HFFc6 (cell line): ENCODE data around the gene RBFOX2. TPM values are rescaled to one million over a fixed set of nuclear protein-coding genes. Genes with fewer than 3 reads are reported as not detected.

Source experiments
- DNase-seq: peaks from one replicate; pipeline ENCODE4 v3.0.0-alpha.2; 2018
- H3K27ac Mint-ChIP-seq: 2 replicates; pipeline ENCODE4 v1.8.0; 2020; ENCODE audit warnings: mild to moderate bottlenecking, mixed read lengths
- H3K27me3 Mint-ChIP-seq: 2 replicates; pipeline ENCODE4 v1.8.0; 2021; ENCODE audit warnings: mild to moderate bottlenecking, moderate library complexity, mixed read lengths; ENCODE audit not compliant: insufficient read depth
- H3K36me3 Mint-ChIP-seq: 2 replicates; pipeline ENCODE4 v1.8.0; 2021; ENCODE audit warnings: low read depth, mixed read lengths
- H3K4me1 Mint-ChIP-seq: 2 replicates; pipeline ENCODE4 v1.8.0; 2020; ENCODE audit warnings: low read depth, mixed read lengths
- H3K4me3 Mint-ChIP-seq: 2 replicates; pipeline ENCODE4 v1.8.0; 2020; ENCODE audit warnings: mild to moderate bottlenecking, moderate library complexity, mixed read lengths
- H3K9me3 Mint-ChIP-seq: 2 replicates; pipeline ENCODE4 v1.8.0; 2020; ENCODE audit warnings: mild to moderate bottlenecking, mixed read lengths
- total RNA-seq, 6 experiments: library from RNA; stranded (reverse); fragmentation: NEBNext Ultra II Directional; extraction: Animal tissue kit (Norgen Biotek cat#: 25700); gene quantifications; 2 replicates in 1 of 6; 3 replicates in 5 of 6; pipeline ENCODE4 v1.2.3, GENCODE V29; 2021
- TF ChIP-seq, protein P1 (sequence below): fragments of 200-600 bp; sonication (generic); IDR thresholded peaks from 2 replicates; pipeline ENCODE4 v1.5.0; 2021; ENCODE audit warnings: antibody characterized with exemption, mild to moderate bottlenecking

RBFOX2 gene
- total RNA-seq, 6 experiments from 2014 or later = 139 to 165 (median 155) TPM

DNA sequence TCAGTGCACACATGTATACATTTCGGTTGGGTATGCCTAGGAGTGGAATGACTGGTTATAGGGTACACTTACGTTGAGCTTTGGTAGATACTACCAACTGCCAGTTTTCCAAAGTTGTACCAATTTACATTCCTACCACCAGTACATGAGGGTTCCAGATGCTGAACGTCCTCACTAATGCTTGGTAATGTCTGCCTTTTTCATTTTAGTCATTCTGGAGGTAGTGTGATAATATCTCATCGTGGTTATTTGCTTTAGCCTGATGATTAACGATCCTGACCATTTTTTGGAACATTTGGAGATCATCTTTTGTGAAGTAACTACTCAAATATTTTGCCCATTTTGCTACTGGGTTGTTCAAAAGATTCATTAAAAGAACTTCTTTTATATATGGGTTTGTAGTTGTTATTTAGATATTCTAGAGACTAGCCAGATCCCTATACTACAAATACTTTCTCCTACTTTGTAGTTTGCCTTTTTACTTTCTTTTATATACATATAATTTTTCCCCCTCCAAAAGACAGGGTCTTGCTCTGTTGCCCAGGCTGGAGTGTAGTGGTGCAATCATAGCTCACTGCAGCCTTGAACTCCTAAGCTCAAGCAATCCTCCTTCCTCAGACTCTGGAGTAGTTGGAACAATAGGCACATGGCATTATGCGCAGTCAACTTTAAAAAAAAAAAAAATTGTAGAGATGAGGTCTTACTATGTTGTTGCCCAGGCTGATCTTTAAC lies 62.1 kb downstream of the RBFOX2 start:
- Mint-ChIP-seq H3K4me1 (peaks cover 83% of the 10 kb centered on the region), H3K27ac (peak overlapping the region; percentile 71), H3K36me3 (0 out of 2 replicates have a peak, but pooled peaks cover 4% of the 10 kb centered on the region), H3K27me3 (no peaks in the 10 kb centered on the region; the same call in 1 of the 2 replicates), H3K4me3 (peak overlapping the region; percentile 47), H3K9me3 (no peaks in the 10 kb centered on the region)
- DNase-seq = peak; percentile 82
- TF ChIP-seq, protein P1, sequence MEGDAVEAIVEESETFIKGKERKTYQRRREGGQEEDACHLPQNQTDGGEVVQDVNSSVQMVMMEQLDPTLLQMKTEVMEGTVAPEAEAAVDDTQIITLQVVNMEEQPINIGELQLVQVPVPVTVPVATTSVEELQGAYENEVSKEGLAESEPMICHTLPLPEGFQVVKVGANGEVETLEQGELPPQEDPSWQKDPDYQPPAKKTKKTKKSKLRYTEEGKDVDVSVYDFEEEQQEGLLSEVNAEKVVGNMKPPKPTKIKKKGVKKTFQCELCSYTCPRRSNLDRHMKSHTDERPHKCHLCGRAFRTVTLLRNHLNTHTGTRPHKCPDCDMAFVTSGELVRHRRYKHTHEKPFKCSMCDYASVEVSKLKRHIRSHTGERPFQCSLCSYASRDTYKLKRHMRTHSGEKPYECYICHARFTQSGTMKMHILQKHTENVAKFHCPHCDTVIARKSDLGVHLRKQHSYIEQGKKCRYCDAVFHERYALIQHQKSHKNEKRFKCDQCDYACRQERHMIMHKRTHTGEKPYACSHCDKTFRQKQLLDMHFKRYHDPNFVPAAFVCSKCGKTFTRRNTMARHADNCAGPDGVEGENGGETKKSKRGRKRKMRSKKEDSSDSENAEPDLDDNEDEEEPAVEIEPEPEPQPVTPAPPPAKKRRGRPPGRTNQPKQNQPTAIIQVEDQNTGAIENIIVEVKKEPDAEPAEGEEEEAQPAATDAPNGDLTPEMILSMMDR = peak; percentile 72

DNA sequence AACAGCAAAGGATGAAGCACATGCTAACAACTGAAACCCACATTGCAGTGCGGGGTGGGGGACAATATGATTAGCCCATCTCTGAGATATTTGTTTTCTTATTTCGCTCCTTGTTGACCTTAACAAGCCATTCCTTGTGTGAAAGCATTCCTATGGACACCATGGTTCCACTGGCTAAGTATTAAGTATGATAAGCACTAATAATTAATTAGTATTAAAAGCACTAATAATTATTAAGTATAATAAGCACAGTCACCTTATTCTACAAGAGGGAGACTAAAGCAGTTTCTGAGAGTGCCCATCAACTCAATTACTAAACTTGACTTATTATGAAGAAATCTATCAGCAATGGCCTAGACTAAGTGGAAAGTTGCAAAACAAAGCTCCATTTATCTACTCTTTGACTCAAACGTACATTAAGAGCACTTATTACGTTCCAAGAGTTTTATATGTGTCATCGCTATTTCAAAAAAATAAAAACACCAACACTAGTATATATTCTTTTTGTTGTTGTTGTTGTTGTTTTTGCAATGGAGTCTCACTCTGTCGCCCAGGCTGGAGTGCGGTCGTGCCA lies 65.3 kb downstream of the RBFOX2 start:
- no peaks in the 10 kb centered on the region for H3K9me3 Mint-ChIP-seq
- no peak overlapping the region for H3K4me3 Mint-ChIP-seq
- no peak for DNase-seq
- no peaks in the 10 kb centered on the region; the same call in 1 of the 2 replicates for H3K27me3 Mint-ChIP-seq
- peaks cover 83% of the 10 kb centered on the region for H3K4me1 Mint-ChIP-seq
- TF ChIP-seq, protein P1 = no peak
- peak overlapping the region; percentile 94; the same call in 1 of the 2 replicates for H3K27ac Mint-ChIP-seq
- no peaks in the 10 kb centered on the region for H3K36me3 Mint-ChIP-seq

DNA sequence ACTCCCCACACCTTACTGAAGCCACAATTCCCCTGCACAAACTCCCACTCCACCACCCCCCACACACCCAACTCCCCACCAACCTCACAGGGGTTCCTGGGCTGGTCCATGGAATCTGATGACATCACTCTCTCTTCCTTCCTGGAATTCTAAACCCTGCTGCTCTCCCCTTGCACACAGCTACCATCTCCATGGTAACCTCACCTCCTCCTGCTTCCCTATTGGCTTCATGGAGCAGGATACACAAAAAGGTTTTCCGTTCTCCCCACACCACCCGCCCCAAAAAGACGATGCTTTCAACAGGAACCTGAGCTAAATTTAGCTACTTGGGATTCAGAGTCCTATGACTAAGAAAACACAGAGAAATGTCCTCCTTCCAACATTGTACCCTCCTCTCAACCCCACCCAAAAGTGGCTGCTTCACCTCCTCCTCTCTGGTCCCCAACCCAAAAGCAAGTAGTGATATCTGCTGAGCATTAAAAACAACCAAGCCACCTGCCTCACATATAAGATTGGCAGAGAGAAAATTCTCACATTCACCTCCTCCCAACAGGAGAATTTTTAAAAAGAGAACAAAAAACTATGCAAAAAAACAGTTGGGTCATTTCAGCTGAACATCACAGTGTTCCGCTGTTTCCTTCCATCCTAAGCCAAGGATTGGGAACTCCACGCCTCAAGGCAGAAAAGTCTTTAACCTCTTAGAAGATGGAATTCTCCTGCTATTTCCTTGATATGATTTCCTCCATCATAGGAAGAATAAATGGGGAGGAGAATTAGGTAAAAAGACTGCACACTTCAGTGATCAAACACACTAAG lies 66.9 kb downstream of the RBFOX2 start:
- Mint-ChIP-seq H3K4me1 (peaks cover 83% of the 10 kb centered on the region), H3K9me3 (no peaks in the 10 kb centered on the region), H3K27me3 (no peaks in the 10 kb centered on the region; the same call in 1 of the 2 replicates), H3K4me3 (peak overlapping the region; percentile 81), H3K27ac (peak overlapping the region; percentile 94), H3K36me3 (no peaks in the 10 kb centered on the region)
- TF ChIP-seq, protein P1 = no peak
- DNase-seq = peak; percentile 86

DNA sequence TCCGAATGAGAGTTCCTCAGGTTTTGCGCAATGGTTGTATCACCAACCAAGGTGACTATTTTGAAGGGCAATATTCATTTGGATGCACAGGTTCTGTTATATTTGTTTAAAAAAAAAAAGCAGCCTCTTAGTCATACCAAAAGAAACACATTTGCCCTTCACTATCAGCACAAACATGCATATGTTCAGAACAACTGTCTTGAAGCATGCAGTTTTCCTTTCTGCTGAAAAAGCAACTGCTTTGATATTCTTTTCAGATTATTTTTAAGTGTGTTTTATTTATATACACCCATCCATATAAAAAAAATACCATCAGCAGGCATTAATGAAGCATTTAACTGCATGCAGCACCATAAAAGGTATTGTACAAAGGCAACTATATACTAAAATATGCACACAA lies 67.8 kb downstream of the RBFOX2 start:
- H3K4me3 Mint-ChIP-seq = peak overlapping the region; percentile 81; the same call in 1 of the 2 replicates
- no peaks in the 10 kb centered on the region for H3K36me3 Mint-ChIP-seq
- no peaks in the 10 kb centered on the region; the same call in 1 of the 2 replicates for H3K27me3 Mint-ChIP-seq
- H3K9me3 Mint-ChIP-seq = no peaks in the 10 kb centered on the region
- H3K27ac Mint-ChIP-seq = peak overlapping the region; percentile 94
- peaks cover 77% of the 10 kb centered on the region for H3K4me1 Mint-ChIP-seq
- DNase-seq = no peak
- TF ChIP-seq, protein P1 = no peak

DNA sequence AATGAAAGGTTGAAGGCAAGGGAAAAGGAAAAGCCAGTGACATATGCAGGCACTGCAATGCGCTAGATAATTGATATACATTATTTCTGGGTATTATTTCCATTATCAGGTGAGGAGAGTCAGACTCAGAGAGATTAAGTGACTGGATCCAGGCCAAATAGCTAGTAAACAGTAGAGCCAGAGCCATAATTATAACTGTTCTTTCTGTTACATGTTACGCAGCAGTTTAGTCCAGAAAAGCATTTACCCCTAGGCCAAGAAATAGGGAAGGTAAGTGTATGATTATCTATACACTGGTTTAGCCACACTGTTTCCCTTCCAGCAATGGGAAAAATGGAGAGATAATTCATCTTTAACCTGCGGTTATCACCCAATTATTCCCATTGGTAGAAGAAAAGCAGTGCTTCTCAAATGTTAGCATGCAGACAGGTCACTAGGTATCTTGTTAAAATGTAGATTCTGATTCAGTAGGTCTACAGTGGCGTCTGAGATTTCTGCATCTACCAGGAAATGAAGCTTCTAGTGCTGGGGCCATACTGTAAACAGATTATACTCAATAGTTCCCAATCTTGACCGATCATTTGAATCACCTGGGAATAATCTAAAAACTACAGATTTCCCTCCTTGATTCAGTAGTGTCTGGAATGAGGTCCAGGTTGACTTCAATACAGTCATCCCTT lies 69.4 kb downstream of the RBFOX2 start:
- DNase-seq = no peak
- Mint-ChIP-seq H3K27ac (no peak overlapping the region), H3K36me3 (no peaks in the 10 kb centered on the region), H3K27me3 (no peaks in the 10 kb centered on the region; the same call in 1 of the 2 replicates), H3K4me3 (no peak overlapping the region), H3K9me3 (no peaks in the 10 kb centered on the region), H3K4me1 (peaks cover 74% of the 10 kb centered on the region)
- TF ChIP-seq, protein P1 = no peak
